Measurements from ENCODE around the gene ATP5MG. TPM values are rescaled to one million over a fixed set of nuclear protein-coding genes. Genes with fewer than 3 reads are reported as not detected.

The ATP5MG gene
- total and polyA plus RNA-seq, 2 experiments from 2014 or later = 32.3 to 426 TPM

GRCh38 chr11:118438314-118438931 lies 37.0 kb downstream of the ATP5MG start:
- Histone ChIP-seq H3K4me1 (ENCODE audit: insufficient read depth) (peaks cover 42% of the 10 kb centered on the region), H3F3A (ENCODE audit: insufficient read depth) (peaks cover 14% of the 10 kb centered on the region), H3K9ac (peak overlapping the region; percentile 96), H3K27ac (peak overlapping the region; percentile 76), H3K4me3 (peak overlapping the region; percentile 77), H3K4me2 (ENCODE audit: unreplicated experiment) (peak overlapping the region; percentile 94), H3K9me2 (ENCODE audit: insufficient read depth) (no peaks in the 10 kb centered on the region), H4K20me1 (ENCODE audit: insufficient read depth) (peaks cover 44% of the 10 kb centered on the region), H3K27me3 (replicated peaks; ENCODE audit: insufficient read depth) (no peaks in the 10 kb centered on the region), H2AFZ (peak overlapping the region; percentile 18; the same call in 1 of the 2 replicates), H3K79me2 (ENCODE audit: insufficient read depth) (peaks cover 69% of the 10 kb centered on the region), H3K9me3 (ENCODE audit: low read depth) (no peaks in the 10 kb centered on the region), H3K36me3 (ENCODE audit: low read depth) (no peaks in the 10 kb centered on the region)
- peak; percentile 95 for DNase-seq
- in situ Hi-C loops (cut with MboI) = no loop called here
- 1 to 2% methylated on average over 10 to 14 of the region's 14 CpGs for WGBS, 2 experiments (ENCODE audit: low coverage in 1 of 2, low lambda C conversion rate in 2 of 2, missing lambda C conversion rate in 2 of 2)
- TF ChIP-seq EZH2phosphoT487 (IDR thresholded peaks at IDR 0.05; ENCODE audit: insufficient read depth, low read depth) = no peak
- TF ChIP-seq EZH2 (IDR thresholded peaks at IDR 0.05; ENCODE audit: insufficient read depth, poor library complexity, severe bottlenecking) = no peak

- Histone ChIP-seq H3K4me3 (peak overlapping the region; percentile 77), H3K9me3 (ENCODE audit: low read depth) (no peaks in the 10 kb centered on the region), H3K27me3 (replicated peaks; ENCODE audit: insufficient read depth) (no peaks in the 10 kb centered on the region), H3K4me1 (ENCODE audit: insufficient read depth) (peaks cover 45% of the 10 kb centered on the region), H3K79me2 (ENCODE audit: insufficient read depth) (peaks cover 81% of the 10 kb centered on the region), H3K4me2 (ENCODE audit: unreplicated experiment) (peak overlapping the region; percentile 94), H2AFZ (no peak overlapping the region), H3K9ac (peak overlapping the region; percentile 96; the same call in 1 of the 2 replicates), H3K9me2 (ENCODE audit: insufficient read depth) (no peaks in the 10 kb centered on the region), H4K20me1 (ENCODE audit: insufficient read depth) (peaks cover 57% of the 10 kb centered on the region), H3K36me3 (ENCODE audit: low read depth) (no peaks in the 10 kb centered on the region), H3K27ac (peak overlapping the region; percentile 76; the same call in 1 of the 2 replicates), H3F3A (ENCODE audit: insufficient read depth) (peaks cover 14% of the 10 kb centered on the region)
- TF ChIP-seq EZH2 (IDR thresholded peaks at IDR 0.05; ENCODE audit: insufficient read depth, poor library complexity, severe bottlenecking) (no peak), EZH2phosphoT487 (IDR thresholded peaks at IDR 0.05; ENCODE audit: insufficient read depth, low read depth) (no peak)
- no peak for DNase-seq
- in situ Hi-C loops (cut with MboI) = no loop called here
Observed at GRCh38 chr11:118439646-118440045, 38.2 kb downstream of the ATP5MG start.

GRCh38 chr11:118441770-118442275 lies 40.4 kb downstream of the ATP5MG start:
- in situ Hi-C loops (cut with MboI) = no loop called here
- H3K4me2 ChIP-seq (ENCODE audit: unreplicated experiment) = peak overlapping the region; percentile 27
- H3K4me3 ChIP-seq = no peak overlapping the region; the same call in 1 of the 2 replicates
- H3K9me2 ChIP-seq (ENCODE audit: insufficient read depth) = no peaks in the 10 kb centered on the region
- no peaks in the 10 kb centered on the region for H3K9me3 ChIP-seq (ENCODE audit: low read depth)
- no peak overlapping the region for H2AFZ ChIP-seq
- peaks cover 100% of the 10 kb centered on the region for H3K79me2 ChIP-seq (ENCODE audit: insufficient read depth)
- H3K27ac ChIP-seq = 0 out of 2 replicates have a peak overlapping the region, but pooled peaks have one; percentile 21
- no peak for TF ChIP-seq EZH2phosphoT487 (IDR thresholded peaks at IDR 0.05; ENCODE audit: insufficient read depth, low read depth)
- no peak for TF ChIP-seq EZH2 (IDR thresholded peaks at IDR 0.05; ENCODE audit: insufficient read depth, poor library complexity, severe bottlenecking)
- WGBS, 2 experiments (ENCODE audit: low coverage in 1 of 2, low lambda C conversion rate in 2 of 2, missing lambda C conversion rate in 2 of 2) = 37 to 43% methylated on average over 3 of the region's 3 CpGs
- H4K20me1 ChIP-seq (ENCODE audit: insufficient read depth) = peaks cover 72% of the 10 kb centered on the region
- H3F3A ChIP-seq (ENCODE audit: insufficient read depth) = peaks cover 14% of the 10 kb centered on the region
- no peaks in the 10 kb centered on the region for H3K27me3 ChIP-seq (replicated peaks; ENCODE audit: insufficient read depth)
- peak; percentile 6 for DNase-seq
- no peaks in the 10 kb centered on the region for H3K36me3 ChIP-seq (ENCODE audit: low read depth)
- peaks cover 45% of the 10 kb centered on the region for H3K4me1 ChIP-seq (ENCODE audit: insufficient read depth)
- no peak overlapping the region for H3K9ac ChIP-seq

GRCh38 chr11:118442301-118442700 lies 40.9 kb downstream of the ATP5MG start:
- Histone ChIP-seq H3K9me3 (ENCODE audit: low read depth) (no peaks in the 10 kb centered on the region), H3K9me2 (ENCODE audit: insufficient read depth) (no peaks in the 10 kb centered on the region), H3F3A (ENCODE audit: insufficient read depth) (peaks cover 18% of the 10 kb centered on the region), H3K4me1 (ENCODE audit: insufficient read depth) (peaks cover 45% of the 10 kb centered on the region), H2AFZ (no peak overlapping the region), H3K9ac (no peak overlapping the region), H3K27me3 (replicated peaks; ENCODE audit: insufficient read depth) (no peaks in the 10 kb centered on the region), H3K36me3 (ENCODE audit: low read depth) (no peaks in the 10 kb centered on the region), H3K4me2 (ENCODE audit: unreplicated experiment) (peak overlapping the region; percentile 27), H3K27ac (0 out of 2 replicates have a peak overlapping the region, but pooled peaks have one; percentile 21), H3K4me3 (no peak overlapping the region; the same call in 1 of the 2 replicates), H4K20me1 (ENCODE audit: insufficient read depth) (peaks cover 77% of the 10 kb centered on the region), H3K79me2 (ENCODE audit: insufficient read depth) (peaks cover 100% of the 10 kb centered on the region)
- no peak for TF ChIP-seq EZH2phosphoT487 (IDR thresholded peaks at IDR 0.05; ENCODE audit: insufficient read depth, low read depth)
- in situ Hi-C loops (cut with MboI) = no loop called here
- 65 to 67% methylated on average over 3 of the region's 3 CpGs for WGBS, 2 experiments (ENCODE audit: low coverage in 1 of 2, low lambda C conversion rate in 2 of 2, missing lambda C conversion rate in 2 of 2)
- DNase-seq = no peak

Measured in GM23248 (cell line).